Esophagus muscularis mucosa (tissue), 3 donors: ENCODE data around the gene TMEM269.

Experiments
- POLR2A ChIP-seq: fragments of 450-650 bp; IDR thresholded peaks from one replicate; pipeline ENCODE4 v1.6.1; 2017; ENCODE audit warnings: antibody characterized with exemption, moderate library complexity, mild to moderate bottlenecking, low read depth
- POLR2AphosphoS5 ChIP-seq, 2 donors: sonication (generic); formaldehyde crosslinking; IDR thresholded peaks; one replicate each; pipeline ENCODE4 v1.6.1; 2017; ENCODE audit warnings: antibody characterized with exemption in 2 of 2
- TF ChIP-seq, protein P1 (sequence below), 3 experiments: fragments of 200-600 bp in 2 of 3; fragments of 450-650 bp in 1 of 3; sonication (generic) in 2 of 3; IDR thresholded peaks; one replicate each; pipeline ENCODE4 v1.5.1; 2017 to 2019; ENCODE audit warnings: antibody characterized with exemption in 3 of 3, mild to moderate bottlenecking in 2 of 3, moderate library complexity in 1 of 3

DNA sequence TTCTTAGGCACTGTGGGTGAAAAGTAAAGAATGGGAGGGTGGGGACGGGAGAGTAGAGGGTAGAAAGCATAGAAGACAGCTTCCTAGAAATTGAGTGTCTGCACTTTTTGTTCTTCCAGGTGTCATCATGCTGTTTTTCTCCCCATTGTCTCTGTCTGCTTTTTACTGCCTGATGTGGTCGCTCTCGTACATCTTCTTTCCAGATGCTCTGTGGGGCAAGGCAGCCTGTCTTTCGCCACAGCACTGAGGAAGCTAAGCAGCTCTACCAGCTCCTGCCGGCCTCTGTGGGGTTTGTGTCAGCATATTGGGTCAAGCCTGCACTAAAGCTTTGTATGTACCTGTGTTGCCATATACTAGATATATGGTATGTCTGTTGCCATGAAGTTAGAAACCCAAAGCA is 13.2 kb downstream of the TMEM269 start:
- TF ChIP-seq, protein P1, sequence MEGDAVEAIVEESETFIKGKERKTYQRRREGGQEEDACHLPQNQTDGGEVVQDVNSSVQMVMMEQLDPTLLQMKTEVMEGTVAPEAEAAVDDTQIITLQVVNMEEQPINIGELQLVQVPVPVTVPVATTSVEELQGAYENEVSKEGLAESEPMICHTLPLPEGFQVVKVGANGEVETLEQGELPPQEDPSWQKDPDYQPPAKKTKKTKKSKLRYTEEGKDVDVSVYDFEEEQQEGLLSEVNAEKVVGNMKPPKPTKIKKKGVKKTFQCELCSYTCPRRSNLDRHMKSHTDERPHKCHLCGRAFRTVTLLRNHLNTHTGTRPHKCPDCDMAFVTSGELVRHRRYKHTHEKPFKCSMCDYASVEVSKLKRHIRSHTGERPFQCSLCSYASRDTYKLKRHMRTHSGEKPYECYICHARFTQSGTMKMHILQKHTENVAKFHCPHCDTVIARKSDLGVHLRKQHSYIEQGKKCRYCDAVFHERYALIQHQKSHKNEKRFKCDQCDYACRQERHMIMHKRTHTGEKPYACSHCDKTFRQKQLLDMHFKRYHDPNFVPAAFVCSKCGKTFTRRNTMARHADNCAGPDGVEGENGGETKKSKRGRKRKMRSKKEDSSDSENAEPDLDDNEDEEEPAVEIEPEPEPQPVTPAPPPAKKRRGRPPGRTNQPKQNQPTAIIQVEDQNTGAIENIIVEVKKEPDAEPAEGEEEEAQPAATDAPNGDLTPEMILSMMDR (IDR thresholded peaks at IDR 0.05): no peak
- TF ChIP-seq POLR2A (no peak), POLR2AphosphoS5 (IDR thresholded peaks at IDR 0.05) (no peak)
